Dermis microvascular lymphatic vessel endothelial cell (primary cell): ENCODE measurements around the gene MUC5B. TPM values are rescaled to one million over a fixed set of nuclear protein-coding genes. Genes with fewer than 3 reads are reported as not detected.
"Not testable (repeated sequence)": the region's sequence is repeated elsewhere in the genome, so short reads cannot be mapped to it uniquely, and the experiment has no call there.

Experiments
- DNase-seq, 2 donors: peaks; one replicate each; pipeline versions ENCODE4 v3.0.0 to v3.0.0-alpha.2; 2010; ENCODE audit warnings: low read depth in 2 of 2
- total RNA-seq: library from RNA; depleted of rRNA; stranded (reverse); fragments of >200 nt; gene quantifications from 2 replicates; pipeline ENCODE4 v1.2.1, GENCODE V29; 2014

Gene MUC5B
- total RNA-seq, 1 donor from 2014 or later = not detected

DNA sequence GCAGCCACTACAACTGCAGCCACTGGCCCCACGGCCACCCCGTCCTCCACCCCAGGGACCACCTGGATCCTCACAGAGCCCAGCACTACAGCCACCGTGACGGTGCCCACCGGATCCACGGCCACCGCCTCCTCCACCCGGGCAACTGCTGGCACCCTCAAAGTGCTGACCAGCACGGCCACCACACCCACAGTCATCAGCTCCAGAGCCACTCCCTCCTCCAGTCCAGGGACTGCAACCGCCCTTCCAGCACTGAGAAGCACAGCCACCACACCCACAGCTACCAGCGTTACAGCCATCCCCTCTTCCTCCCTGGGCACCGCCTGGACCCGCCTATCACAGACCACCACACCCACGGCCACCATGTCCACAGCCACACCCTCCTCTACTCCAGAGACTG lies 23.4 kb downstream of the MUC5B start:
- not testable (repeated sequence) for DNase-seq

DNA sequence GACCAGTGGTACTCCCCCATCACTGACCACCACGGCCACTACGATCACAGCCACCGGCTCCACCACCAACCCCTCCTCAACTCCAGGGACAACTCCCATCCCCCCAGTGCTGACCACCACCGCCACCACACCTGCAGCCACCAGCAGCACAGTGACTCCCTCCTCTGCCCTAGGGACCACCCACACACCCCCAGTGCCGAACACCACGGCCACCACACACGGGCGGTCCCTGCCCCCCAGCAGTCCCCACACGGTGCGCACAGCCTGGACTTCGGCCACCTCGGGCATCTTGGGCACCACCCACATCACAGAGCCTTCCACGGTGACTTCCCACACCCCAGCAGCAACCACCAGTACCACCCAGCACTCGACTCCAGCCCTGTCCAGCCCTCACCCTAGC lies 24.2 kb downstream of the MUC5B start:
- not testable (repeated sequence) for DNase-seq

DNA sequence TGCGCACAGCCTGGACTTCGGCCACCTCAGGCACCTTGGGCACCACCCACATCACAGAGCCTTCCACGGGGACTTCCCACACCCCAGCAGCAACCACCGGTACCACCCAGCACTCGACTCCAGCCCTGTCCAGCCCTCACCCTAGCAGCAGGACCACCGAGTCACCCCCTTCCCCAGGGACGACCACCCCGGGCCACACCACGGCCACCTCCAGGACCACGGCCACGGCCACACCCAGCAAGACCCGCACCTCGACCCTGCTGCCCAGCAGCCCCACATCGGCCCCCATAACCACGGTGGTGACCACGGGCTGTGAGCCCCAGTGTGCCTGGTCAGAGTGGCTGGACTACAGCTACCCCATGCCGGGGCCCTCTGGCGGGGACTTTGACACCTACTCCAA lies 26.1 kb downstream of the MUC5B start:
- DNase-seq = not testable (repeated sequence)

DNA sequence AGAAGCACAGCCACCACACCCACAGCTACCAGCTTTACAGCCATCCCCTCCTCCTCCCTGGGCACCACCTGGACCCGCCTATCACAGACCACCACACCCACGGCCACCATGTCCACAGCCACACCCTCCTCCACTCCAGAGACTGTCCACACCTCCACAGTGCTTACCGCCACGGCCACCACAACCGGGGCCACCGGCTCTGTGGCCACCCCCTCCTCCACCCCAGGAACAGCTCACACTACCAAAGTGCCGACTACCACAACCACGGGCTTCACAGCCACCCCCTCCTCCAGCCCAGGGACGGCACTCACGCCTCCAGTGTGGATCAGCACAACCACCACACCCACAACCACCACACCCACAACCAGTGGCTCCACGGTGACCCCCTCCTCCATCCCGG lies 27.5 kb downstream of the MUC5B start:
- not testable (repeated sequence) for DNase-seq

DNA sequence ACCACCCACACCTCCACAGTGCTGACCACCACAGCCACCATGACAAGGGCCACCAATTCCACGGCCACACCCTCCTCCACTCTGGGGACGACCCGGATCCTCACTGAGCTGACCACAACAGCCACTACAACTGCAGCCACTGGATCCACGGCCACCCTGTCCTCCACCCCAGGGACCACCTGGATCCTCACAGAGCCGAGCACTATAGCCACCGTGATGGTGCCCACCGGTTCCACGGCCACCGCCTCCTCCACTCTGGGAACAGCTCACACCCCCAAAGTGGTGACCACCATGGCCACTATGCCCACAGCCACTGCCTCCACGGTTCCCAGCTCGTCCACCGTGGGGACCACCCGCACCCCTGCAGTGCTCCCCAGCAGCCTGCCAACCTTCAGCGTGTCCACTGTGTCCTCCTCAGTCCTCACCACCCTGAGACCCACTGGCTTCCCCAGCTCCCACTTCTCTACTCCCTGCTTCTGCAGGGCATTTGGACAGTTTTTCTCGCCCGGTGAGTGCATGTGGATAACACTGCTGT lies 28.4 kb downstream of the MUC5B start:
- DNase-seq = no peak

DNA sequence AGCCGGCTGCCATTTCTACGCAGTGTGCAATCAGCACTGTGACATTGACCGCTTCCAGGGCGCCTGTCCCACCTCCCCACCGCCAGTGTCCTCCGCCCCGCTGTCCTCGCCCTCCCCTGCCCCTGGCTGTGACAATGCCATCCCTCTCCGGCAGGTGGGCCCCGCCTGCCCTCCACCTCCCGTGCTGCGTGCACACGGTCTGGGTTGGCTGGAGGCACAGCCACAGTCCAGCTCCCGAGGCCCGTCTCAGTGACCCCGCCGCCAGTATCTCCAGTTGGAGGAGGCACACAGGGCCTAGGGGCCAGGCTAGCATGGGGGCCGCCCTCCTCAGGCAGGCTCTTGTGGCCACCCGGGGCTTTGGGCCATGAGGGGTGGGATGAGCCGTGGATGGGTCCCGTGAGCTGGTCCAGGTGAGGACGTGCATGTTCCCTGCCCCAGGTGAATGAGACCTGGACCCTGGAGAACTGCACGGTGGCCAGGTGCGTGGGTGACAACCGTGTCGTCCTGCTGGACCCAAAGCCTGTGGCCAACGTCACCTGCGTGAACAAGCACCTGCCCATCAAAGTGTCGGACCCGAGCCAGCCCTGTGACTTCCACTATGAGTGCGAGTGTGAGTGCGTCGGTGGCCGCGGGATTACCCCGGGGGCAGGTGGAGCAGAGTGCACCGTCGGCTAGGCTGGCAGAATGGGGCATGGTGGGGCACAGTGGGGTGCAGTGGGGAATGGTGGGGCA lies 29.7 kb downstream of the MUC5B start:
- no peak for DNase-seq

DNA sequence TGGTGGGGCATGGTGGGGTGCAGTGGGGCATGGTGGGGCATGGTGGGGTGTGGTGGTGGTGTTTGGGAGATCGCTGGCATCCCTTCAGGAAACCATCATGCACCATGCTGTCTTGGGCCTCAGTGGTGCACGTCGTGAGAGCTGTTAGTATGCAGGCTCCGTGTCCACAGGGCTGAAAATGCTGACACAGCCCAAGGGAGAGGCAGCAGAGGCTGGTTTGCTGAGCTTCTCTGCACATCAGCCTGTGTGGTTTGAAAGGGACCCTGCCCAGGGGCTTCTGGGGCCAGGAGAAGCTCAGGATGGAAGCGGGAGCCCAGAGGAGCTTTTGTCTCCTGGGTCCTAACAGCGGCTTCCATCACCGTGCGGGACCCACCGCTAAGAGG lies 30.2 kb downstream of the MUC5B start:
- DNase-seq = no peak

DNA sequence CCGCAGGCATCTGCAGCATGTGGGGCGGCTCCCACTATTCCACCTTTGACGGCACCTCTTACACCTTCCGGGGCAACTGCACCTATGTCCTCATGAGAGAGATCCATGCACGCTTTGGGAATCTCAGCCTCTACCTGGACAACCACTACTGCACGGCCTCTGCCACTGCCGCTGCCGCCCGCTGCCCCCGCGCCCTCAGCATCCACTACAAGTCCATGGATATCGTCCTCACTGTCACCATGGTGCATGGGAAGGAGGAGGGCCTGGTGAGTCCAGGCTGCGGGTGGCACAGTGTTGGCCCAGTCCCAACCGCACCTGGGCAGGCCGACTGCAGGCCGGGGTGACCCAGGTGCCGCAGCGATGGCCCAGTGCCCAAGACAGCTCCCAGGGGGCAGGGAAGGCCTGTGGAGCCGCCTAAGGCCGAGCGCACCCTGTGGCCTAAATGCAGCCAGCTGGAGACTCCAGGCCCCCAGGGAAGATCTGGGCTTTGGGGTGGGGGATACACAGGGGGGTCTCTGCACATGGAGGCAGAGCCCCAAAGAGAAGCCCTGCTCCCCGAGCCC lies 31.3 kb downstream of the MUC5B start:
- DNase-seq = no peak

DNA sequence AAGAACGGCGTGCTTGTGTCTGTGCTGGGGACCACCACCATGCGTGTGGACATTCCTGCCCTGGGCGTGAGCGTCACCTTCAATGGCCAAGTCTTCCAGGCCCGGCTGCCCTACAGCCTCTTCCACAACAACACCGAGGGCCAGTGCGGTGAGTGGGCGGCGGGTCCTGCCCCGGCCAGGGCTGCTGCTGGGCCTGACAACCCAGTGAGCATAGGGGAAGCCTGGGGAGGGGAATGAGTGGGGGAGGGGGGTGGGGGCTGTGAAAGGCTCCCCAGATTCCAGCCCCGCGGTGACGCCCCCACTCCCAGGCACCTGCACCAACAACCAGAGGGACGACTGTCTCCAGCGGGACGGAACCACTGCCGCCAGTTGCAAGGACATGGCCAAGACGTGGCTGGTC lies 31.9 kb downstream of the MUC5B start:
- DNase-seq = no peak

DNA sequence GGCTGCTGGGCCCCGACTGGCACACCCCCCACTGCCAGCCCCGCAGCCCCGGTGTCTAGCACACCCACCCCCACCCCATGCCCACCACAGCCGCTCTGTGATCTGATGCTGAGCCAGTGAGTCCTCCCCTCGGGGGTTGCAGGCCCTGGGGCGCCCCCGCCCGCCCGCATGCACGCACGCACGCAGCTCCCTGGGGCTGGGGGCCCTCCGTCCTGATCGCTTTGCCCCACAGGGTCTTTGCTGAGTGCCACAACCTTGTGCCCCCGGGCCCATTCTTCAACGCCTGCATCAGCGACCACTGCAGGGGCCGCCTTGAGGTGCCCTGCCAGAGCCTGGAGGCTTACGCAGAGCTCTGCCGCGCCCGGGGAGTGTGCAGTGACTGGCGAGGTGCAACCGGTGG lies 32.3 kb downstream of the MUC5B start:
- no peak for DNase-seq

DNA sequence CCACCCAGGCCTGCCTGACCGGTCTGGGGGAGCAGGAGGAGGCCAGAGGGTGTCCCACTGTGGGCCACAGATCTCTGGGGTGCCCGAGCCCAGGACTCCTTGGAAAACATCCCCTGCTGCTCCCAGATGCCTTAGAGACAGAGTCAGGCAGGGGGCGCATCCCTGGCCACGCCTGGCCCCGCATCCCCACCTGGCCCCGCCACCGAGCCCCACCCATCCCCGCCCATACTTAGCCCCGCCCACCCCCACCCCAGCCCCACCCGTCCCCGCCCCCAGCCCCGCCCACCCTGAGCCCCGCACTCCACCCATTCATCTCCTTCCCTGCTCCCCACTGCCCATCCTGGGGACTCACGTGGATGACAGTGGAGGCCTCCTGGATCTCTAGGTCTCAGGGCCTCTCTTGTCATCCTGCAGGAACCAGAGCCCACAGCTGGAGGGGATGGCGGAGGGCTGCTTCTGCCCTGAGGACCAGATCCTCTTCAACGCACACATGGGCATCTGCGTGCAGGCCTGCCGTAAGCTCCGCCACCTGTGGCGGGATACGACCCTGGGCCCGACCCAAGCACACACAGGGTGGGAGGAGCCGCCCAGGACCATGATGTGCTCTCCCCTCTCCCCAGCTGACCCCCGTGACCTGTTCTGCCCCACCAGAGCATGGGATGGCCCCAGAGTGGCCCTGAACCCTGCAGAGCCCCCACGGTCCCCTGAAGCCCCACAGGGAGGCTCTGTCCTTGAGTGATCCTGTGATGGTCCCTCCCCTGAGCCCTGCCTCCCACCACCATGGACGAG lies 33.6 kb downstream of the MUC5B start:
- no peak for DNase-seq

DNA sequence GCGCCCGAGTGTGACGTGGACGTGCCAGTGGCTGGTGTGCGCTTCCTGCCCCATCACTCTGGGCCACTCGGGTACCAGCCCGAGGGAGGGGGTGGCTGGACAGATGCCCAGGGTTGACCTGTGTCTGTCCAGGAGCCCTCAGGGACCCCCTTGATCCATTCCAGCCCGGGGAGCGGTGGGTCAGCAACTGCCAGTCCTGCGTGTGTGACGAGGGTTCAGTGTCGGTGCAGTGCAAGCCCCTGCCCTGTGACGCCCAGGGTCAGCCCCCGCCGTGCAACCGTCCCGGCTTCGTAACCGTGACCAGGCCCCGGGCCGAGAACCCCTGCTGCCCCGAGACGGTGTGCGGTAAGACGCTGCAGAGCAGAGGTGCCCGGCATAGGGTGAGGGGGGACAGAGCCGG lies 34.5 kb downstream of the MUC5B start:
- no peak for DNase-seq

DNA sequence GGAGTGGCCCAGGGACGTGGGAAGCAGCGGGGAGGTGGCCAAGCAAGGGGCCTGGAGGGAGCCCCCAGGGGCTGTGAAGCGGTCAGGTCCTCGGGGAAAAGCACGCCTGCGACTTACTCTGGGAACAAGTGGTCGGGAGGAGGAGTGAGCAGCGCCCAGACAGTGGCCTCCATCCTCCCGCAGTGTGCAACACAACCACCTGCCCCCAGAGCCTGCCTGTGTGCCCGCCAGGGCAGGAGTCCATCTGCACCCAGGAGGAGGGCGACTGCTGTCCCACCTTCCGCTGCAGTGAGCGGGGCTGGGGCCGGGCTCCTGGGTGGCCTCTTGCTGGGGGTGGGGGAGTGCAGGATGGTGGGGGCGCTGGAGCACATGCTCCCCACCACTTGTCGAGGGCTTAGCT lies 35.0 kb downstream of the MUC5B start:
- no peak for DNase-seq

DNA sequence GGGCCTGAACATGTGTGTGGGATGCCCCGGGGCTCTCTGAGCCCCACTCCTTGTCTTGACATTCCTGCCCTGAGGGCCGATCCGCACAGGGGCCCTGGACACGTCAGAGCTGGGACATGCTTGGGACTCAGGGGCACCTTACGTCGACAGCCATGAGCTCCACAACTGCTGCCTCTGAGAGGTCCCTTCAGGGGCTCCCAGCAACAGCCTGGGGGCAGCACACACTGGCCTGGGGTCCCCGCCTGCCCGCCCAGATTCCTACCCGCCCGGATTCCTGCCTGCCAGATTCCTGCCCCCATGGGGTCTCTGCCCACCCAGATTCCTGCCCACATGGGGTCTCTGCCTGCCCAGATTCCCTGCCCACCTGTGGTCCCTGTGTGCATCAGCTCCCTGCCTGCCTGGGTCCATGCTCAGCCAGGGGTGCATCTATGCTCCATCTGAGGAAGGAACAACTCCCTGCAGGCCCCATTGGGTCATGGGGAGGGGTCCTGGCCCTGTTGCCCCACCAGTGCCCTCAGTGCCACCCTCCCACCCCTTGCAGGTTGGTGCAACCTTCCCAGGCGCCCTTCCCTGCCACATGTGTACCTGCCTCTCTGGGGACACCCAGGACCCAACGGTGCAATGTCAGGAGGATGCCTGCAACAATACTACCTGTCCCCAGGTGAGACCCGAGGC lies 35.7 kb downstream of the MUC5B start:
- no peak for DNase-seq

DNA sequence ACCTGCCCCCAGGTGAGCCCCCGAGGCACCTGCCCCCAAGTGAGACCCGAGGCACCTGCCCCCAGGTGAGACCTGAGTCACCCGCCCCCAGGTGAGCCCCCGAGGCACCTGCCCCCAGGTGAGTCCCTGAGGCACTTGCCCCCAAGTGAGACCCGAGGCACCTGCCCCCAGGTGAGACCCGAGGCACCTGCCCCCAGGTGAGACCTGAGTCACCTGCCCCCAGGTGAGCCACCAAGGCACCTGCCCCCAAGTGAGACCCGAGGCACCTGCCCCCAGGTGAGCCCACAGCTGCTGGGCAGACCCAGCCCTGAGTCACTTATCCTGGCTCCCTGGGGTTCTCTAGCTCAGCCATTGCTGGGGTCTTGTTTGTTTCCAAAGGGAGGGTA lies 36.2 kb downstream of the MUC5B start:
- DNase-seq = no peak

DNA sequence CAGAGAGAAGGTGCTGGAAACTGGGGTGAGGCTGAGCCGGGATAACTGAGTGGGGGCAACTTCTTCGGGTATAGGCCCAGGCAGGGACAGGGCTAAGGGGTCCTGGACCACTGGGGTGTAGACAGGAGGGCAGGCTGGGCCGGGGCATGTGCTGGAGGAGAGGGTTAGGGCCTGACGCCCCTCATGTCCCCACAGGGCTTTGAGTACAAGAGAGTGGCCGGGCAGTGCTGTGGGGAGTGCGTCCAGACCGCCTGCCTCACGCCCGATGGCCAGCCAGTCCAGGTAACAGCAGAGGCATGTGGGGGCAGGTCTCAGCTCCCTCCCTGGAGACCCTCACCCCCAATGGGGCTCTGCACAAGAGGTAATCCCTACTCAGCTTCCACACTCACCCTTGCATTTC lies 36.7 kb downstream of the MUC5B start:
- no peak for DNase-seq

DNA sequence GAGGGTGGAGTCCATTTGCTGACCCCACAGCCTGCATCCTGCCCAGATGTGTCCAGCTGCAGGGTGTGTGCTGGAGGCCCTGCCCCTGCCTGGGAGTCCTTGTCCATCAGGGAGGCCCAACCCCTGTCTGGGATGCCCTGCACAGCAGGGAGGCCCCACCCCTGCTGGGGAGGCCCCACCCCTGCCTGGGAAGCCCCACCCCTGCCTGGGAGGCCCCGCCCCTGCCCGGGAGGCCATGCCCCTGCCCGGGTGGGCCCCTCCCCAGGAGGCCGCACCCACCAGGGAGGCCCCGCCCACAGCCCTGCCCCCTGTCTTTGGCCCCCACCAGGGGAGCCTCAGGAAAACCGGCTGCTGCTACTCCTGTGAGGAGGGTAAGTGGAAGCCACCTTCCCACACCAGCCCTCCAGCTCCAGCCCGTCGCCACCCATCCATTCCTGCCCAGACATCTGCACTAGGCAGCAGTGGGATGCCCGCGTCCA lies 37.2 kb downstream of the MUC5B start:
- peak in 1 of 2 donors; percentile 37 for DNase-seq

DNA sequence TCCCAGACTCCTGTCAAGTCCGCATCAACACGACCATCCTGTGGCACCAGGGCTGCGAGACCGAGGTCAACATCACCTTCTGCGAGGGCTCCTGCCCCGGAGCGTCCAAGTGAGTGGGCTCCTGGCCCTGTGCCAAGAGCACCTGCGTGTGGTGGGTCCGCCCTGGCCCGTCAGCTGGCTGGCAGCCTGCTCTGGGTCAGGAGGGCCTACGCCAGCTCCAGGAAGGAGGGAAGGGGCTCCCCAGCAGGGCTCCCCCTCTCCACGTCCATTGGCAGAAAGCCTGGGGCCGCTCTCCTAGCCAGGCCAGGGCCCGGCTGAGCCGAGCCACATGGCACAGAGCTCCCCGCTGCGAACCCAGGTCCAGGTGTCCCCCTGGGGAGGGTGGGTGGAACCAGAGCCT lies 37.8 kb downstream of the MUC5B start:
- DNase-seq = no peak

DNA sequence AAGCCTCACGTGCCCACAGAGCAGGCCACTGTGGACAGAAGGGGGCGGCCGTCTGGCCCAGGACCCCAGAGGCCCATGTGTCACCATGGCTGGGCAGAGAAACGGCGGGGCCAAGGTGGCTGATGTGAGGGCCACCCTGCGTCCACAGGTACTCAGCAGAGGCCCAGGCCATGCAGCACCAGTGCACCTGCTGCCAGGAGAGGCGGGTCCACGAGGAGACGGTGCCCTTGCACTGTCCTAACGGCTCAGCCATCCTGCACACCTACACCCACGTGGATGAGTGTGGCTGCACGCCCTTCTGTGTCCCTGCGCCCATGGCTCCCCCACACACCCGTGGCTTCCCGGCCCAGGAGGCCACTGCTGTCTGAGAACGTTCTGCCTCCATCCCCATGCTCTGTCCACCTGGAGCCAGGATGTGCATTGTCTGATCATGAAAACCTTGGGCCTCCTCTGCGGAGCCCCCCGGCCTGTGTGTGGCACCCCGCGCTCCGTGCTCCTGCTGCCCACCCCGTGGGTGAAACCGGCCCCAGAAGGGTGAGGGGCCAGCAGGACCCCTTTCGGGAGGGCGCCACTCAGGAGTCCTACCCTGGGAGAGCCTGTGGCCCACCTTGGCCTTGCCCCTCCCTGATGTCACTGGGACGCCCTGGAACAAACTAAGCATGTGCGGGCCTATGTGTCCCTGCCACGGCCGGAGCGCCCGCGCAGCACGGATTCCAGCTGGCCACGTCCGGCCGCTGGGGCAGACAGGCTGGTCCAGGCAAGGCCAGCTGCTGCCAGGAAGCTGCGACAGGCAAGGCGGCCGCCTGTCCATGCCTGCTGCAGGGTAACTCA lies 38.6 kb downstream of the MUC5B start:
- DNase-seq = no peak

DNA sequence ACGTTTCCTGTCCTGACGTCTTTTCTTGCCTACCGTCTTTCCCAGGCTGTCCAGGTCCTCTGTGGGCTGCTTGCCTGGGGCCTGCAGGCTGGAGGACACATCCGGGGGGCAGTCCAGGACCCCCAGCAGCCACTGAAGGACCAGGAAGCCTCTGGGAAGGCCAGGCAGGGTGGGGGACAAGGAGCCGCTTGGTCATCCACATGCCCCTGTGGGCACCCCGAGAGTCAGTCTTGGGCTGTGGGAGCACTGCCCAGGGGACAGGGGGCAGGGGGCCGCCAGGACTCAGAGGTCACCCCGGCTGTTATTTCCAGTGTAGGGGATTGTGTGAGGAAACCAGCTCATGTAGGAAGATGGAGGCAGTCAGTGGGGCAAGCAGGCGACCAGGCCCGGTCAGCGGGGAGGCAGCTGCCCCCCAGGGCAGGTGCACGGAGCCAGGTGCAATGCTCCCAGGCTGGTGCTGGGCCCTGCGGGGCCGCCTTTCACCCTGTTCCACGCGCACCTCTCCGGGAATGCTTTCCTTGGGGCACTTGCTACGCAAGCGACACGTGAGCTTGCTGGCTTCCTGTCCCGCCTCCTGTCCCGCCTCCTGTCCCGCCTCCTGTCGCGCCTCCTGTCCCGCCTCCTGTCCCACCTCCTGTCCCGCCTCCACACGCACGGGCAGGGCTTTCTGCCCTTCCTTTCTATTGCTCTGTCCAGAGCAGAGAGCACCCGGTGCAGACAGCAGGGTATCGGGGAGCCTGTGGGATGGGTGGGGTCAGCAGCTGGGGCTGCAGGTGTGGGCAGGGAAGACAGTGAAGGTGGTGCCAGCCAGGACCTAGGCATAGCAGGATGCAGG lies 39.5 kb downstream of the MUC5B start:
- peak; percentile 77 to 93 for DNase-seq
